Left cardiac atrium (tissue), 4 donors: ENCODE measurements around the gene FBLN5. TPM values are rescaled to one million over a fixed set of nuclear protein-coding genes. Genes with fewer than 3 reads are reported as not detected.

ENCODE experiments used
- ATAC-seq, 2 donors: fragments of 200-7000 bp; cut with Tn5 transposase; one replicate each; pipeline ENCODE4 v1.9.1; 2020; ENCODE audit warnings: mild to moderate bottlenecking in 2 of 2, moderate library complexity in 2 of 2
- DNase-seq: peaks from one replicate; pipeline ENCODE4 v3.0.0-alpha.2; 2020
- intact Hi-C, 2 donors: fragments of 100-400 bp; cut with DNase I; formaldehyde crosslinking; loops; one replicate each; pipeline versions ENCODE4 v1.14.1 to v1.15.1; 2022 to 2023
- total RNA-seq, 2 donors: library from RNA; stranded (reverse); fragmentation: NEBNext Ultra II Directional; extraction: Animal tissue kit (Norgen Biotek cat#: 25700); gene quantifications; one replicate each; pipeline ENCODE4 v1.2.1, GENCODE V29; 2021
- donor health status: DM: no; HTN: yes; CAD: no.
- donor health status: DM: no; HTN: yes; CAD: no; lungs with severe emphysema.
- donor health status: DM: yes; HTN: yes; CAD: no.
- donor health status: Dilated cardiomyopathy.

FBLN5 gene
- total RNA-seq, 2 donors from 2014 or later, result 121 to 122 TPM

GRCh38 chr14:91953170-91953985 lies 5.9 kb upstream of the FBLN5 start:
- intact Hi-C loops, result no loop called here
- DNase-seq, result no peak
- no peak for ATAC-seq

GRCh38 chr14:91946622-91947474 lies 646 bp downstream of the FBLN5 start:
- ATAC-seq (peak; percentile 42 to 50), DNase-seq (peak; percentile 54)
- intact Hi-C loops, result no loop called here

GRCh38 chr14:91945751-91946621 lies 1.5 kb downstream of the FBLN5 start:
- intact Hi-C loops, result no loop called here
- ATAC-seq, result no peak
- DNase-seq, result no peak

- intact Hi-C loops, result no loop called here
- ATAC-seq, result no peak
Measured at GRCh38 chr14:91942946-91943345, 4.5 kb downstream of the FBLN5 start.

GRCh38 chr14:91942128-91942527 lies 5.4 kb downstream of the FBLN5 start:
- intact Hi-C loops, result no loop called here
- ATAC-seq, result no peak
- DNase-seq, result no peak

More at GRCh38 chr14:91942946-91943345, 4.5 kb downstream of the FBLN5 start:
- DNase-seq, result no peak

GRCh38 chr14:91940209-91940608 lies 7.3 kb downstream of the FBLN5 start:
- intact Hi-C loops, result no loop called here
- ATAC-seq (no peak), DNase-seq (no peak)

- ATAC-seq, result no peak
- DNase-seq, result no peak
- intact Hi-C loops, result no loop called here
Measured at GRCh38 chr14:91935586-91935985, 11.9 kb downstream of the FBLN5 start.

- DNase-seq (no peak), ATAC-seq (no peak)
- intact Hi-C loops, result no loop called here
Measured at GRCh38 chr14:91934554-91935285, 12.8 kb downstream of the FBLN5 start.

GRCh38 chr14:91931478-91932088 lies 15.9 kb downstream of the FBLN5 start:
- no peak for DNase-seq

GRCh38 chr14:91929700-91930099 lies 17.8 kb downstream of the FBLN5 start:
- intact Hi-C loops, result no loop called here
- DNase-seq (no peak), ATAC-seq (no peak)

More at GRCh38 chr14:91931478-91932088, 15.9 kb downstream of the FBLN5 start:
- intact Hi-C loops, result no loop called here
- ATAC-seq, result peak; percentile 75 to 80

- DNase-seq (no peak), ATAC-seq (no peak)
- intact Hi-C loops, result no loop called here
Measured at GRCh38 chr14:91927800-91928199, 19.7 kb downstream of the FBLN5 start.

- intact Hi-C loops, result no loop called here
- ATAC-seq (no peak), DNase-seq (no peak)
Measured at GRCh38 chr14:91927191-91927590, 20.3 kb downstream of the FBLN5 start.

GRCh38 chr14:91926131-91926890 lies 21.2 kb downstream of the FBLN5 start:
- no peak for DNase-seq
- ATAC-seq, result no peak
- intact Hi-C loops, result no loop called here

- DNase-seq, result no peak
- no peak for ATAC-seq
- intact Hi-C loops, result no loop called here
Measured at GRCh38 chr14:91925727-91926121, 21.8 kb downstream of the FBLN5 start.

- intact Hi-C loops, result no loop called here
- DNase-seq (no peak), ATAC-seq (peak; percentile 60 to 75)
Measured at GRCh38 chr14:91925001-91925726, 22.3 kb downstream of the FBLN5 start.

- DNase-seq, result no peak
- intact Hi-C loops, result no loop called here
- ATAC-seq, result no peak
Measured at GRCh38 chr14:91920526-91920925, 27.0 kb downstream of the FBLN5 start.

GRCh38 chr14:91919814-91920213 lies 27.7 kb downstream of the FBLN5 start:
- intact Hi-C loops, result no loop called here
- peak; percentile 68 to 88 for ATAC-seq

More at GRCh38 chr14:91919814-91920213, 27.7 kb downstream of the FBLN5 start:
- peak; percentile 49 for DNase-seq
